Panc1 (cell line): ENCODE measurements around the gene AARS2. TPM values are rescaled to one million over a fixed set of nuclear protein-coding genes. Genes with fewer than 3 reads are reported as not detected.

Experiments used
- ATAC-seq: fragments of 200-7000 bp; cut with Tn5 transposase; 2 replicates; pipeline ENCODE4 v1.9.1; 2020; ENCODE audit warnings: mild to moderate bottlenecking, moderate library complexity
- BruUV-seq: library from RNA; stranded (reverse); fragments of 400-500 nt; replicated peaks from 2 replicates; lab custom pipeline; 2021; lab: Mats Ljungman, UMichigan
- CTCF ChIA-PET: fragments of 300-600 bp; sonication (Branson Sonifier 250); formaldehyde crosslinking; loops from one replicate; lab custom pipeline; 2022; ENCODE audit warnings: antibody characterized with exemption; lab: Charles Lee
- POLR2A ChIA-PET: fragments of 300-600 bp; sonication (Branson Sonifier 250); formaldehyde crosslinking; loops from one replicate; lab custom pipeline; 2022; ENCODE audit warnings: antibody characterized with exemption; lab: Charles Lee
- DNase-seq: peaks from one replicate; pipeline ENCODE4 v3.0.0-alpha.2; 2010; ENCODE audit warnings: low read depth, low spot score
- H3K27ac ChIP-seq: 2 replicates; pipeline ENCODE4 v1.5.1; 2011; ENCODE audit warnings: mild to moderate bottlenecking, low read length, inconsistent platforms
- H3K27me3 ChIP-seq: fragments of 200-500 bp; sonication (Bioruptor generic); 2 replicates; pipeline ENCODE4 v1.6.0; 2014; ENCODE audit warnings: low read length, inconsistent platforms; ENCODE audit not compliant: control insufficient read depth, insufficient read depth
- H3K36me3 ChIP-seq: fragments of 200-500 bp; sonication (Bioruptor generic); 2 replicates; pipeline ENCODE4 v1.5.1; 2014; ENCODE audit warnings: inconsistent platforms, mild to moderate bottlenecking, low read length, moderate library complexity; ENCODE audit not compliant: control insufficient read depth, insufficient read depth
- H3K4me1 ChIP-seq: 2 replicates; pipeline ENCODE4 v1.5.1; 2011; ENCODE audit warnings: inconsistent platforms, mild to moderate bottlenecking, low read length, moderate library complexity; ENCODE audit not compliant: control insufficient read depth, insufficient read depth
- H3K4me3 ChIP-seq, 2 experiments: 2 replicates each; pipeline ENCODE4 v1.5.1; 2011 to 2012; ENCODE audit warnings: low read depth in 2 of 2, low read length in 2 of 2, mild to moderate bottlenecking in 2 of 2, inconsistent platforms in 1 of 2, moderate library complexity in 1 of 2
- H3K9me3 ChIP-seq: fragments of 200-500 bp; sonication (Bioruptor generic); 2 replicates; pipeline ENCODE4 v1.5.1; 2014; ENCODE audit warnings: low read depth, mild to moderate bottlenecking, inconsistent platforms, low read length, moderate library complexity; ENCODE audit not compliant: control insufficient read depth, insufficient read depth
- POLR2AphosphoS5 ChIP-seq: IDR thresholded peaks from 2 replicates; pipeline ENCODE4 v1.6.1; 2012; ENCODE audit warnings: mild to moderate bottlenecking, low read depth, low read length, moderate library complexity
- SIN3A ChIP-seq: IDR thresholded peaks from 2 replicates; pipeline ENCODE4 v1.6.1; 2012; ENCODE audit warnings: low read depth, mild to moderate bottlenecking, low read length, moderate library complexity, borderline replicate concordance; ENCODE audit not compliant: insufficient read depth
- TCF7L2 ChIP-seq: IDR thresholded peaks from 2 replicates; pipeline ENCODE4 v1.6.1; 2011; ENCODE audit warnings: mild to moderate bottlenecking, low read depth, low read length, inconsistent platforms
- in situ Hi-C: cut with HindIII; loops from 2 replicates; pipeline ENCODE4 v1.10.0; 2016; ENCODE audit warnings: low sequenced_read_pairs, low pct_unique_long_range_greater_than_20kb
- intact Hi-C: fragments of 100-400 bp; cut with micrococcal nuclease; formaldehyde crosslinking; loops from one replicate; pipeline ENCODE4 v1.10.0; 2022; ENCODE audit not compliant: unreplicated experiment
- total RNA-seq: library from RNA; stranded (reverse); gene quantifications from one replicate; pipeline ENCODE4 v1.2.1, GENCODE V29; 2021; ENCODE audit not compliant: unreplicated experiment
- TF ChIP-seq, protein P1 (sequence below): fragments of 450-650 bp; IDR thresholded peaks from 2 replicates; pipeline ENCODE4 v1.5.1; 2017; ENCODE audit warnings: mild to moderate bottlenecking
- TF ChIP-seq, protein P2 (sequence below), 2 experiments: IDR thresholded peaks; 2 replicates each; pipeline ENCODE4 v1.6.1; 2011 to 2012; ENCODE audit warnings: low read depth in 2 of 2, control low read depth in 1 of 2, low read length in 1 of 2, mild to moderate bottlenecking in 1 of 2, moderate library complexity in 1 of 2; ENCODE audit not compliant: insufficient read depth in 1 of 2

The AARS2 gene
- total RNA-seq, 1 experiment from 2014 or later, result 13.1 TPM

DNA sequence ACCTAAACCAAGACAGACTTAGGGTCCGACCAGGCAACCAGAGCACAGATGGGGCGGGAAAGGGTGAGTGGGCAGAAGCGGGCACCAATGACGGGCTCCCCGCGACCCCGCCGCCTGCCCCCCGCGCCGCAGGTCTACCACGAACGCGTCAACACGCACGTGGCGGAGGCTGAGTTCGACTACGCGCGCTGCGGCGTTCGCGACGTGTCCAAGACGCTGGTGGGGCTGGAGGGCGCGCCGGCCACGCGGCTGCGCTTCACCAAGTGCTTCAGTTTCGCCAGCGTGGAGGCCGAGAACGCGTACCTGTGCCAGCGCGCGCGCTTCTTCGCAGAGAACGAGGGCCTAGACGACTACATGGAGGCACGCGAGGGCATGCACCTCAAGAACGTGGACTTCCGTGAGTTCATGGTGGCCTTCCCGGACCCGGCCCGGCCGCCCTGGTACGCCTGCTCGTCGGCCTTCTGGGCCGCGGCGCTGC lies 37.8 kb downstream of the AARS2 start:
- Histone ChIP-seq H3K27ac (no peak overlapping the region), H3K4me3 (no peak overlapping the region), H3K36me3 (no peaks in the 10 kb centered on the region), H3K4me1 (no peaks in the 10 kb centered on the region), H3K9me3 (no peaks in the 10 kb centered on the region), H3K27me3 (peaks cover 6% of the 10 kb centered on the region; the same call in 1 of the 2 replicates)
- ChIA-PET POLR2A (interaction anchor here (0.6 kb wide), 1 partner anchor 47 kb away, joined by 4 read pairs; no protein-coding TSS in a partner anchor), CTCF (no interaction called here)
- in situ Hi-C loops (no loop called here), intact Hi-C loops (no loop called here)
- no peak for ATAC-seq
- BruUV-seq, result no TSS peak
- no peak for TF ChIP-seq TCF7L2
- TF ChIP-seq, protein P1, sequence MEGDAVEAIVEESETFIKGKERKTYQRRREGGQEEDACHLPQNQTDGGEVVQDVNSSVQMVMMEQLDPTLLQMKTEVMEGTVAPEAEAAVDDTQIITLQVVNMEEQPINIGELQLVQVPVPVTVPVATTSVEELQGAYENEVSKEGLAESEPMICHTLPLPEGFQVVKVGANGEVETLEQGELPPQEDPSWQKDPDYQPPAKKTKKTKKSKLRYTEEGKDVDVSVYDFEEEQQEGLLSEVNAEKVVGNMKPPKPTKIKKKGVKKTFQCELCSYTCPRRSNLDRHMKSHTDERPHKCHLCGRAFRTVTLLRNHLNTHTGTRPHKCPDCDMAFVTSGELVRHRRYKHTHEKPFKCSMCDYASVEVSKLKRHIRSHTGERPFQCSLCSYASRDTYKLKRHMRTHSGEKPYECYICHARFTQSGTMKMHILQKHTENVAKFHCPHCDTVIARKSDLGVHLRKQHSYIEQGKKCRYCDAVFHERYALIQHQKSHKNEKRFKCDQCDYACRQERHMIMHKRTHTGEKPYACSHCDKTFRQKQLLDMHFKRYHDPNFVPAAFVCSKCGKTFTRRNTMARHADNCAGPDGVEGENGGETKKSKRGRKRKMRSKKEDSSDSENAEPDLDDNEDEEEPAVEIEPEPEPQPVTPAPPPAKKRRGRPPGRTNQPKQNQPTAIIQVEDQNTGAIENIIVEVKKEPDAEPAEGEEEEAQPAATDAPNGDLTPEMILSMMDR, result no peak
- TF ChIP-seq, protein P2, sequence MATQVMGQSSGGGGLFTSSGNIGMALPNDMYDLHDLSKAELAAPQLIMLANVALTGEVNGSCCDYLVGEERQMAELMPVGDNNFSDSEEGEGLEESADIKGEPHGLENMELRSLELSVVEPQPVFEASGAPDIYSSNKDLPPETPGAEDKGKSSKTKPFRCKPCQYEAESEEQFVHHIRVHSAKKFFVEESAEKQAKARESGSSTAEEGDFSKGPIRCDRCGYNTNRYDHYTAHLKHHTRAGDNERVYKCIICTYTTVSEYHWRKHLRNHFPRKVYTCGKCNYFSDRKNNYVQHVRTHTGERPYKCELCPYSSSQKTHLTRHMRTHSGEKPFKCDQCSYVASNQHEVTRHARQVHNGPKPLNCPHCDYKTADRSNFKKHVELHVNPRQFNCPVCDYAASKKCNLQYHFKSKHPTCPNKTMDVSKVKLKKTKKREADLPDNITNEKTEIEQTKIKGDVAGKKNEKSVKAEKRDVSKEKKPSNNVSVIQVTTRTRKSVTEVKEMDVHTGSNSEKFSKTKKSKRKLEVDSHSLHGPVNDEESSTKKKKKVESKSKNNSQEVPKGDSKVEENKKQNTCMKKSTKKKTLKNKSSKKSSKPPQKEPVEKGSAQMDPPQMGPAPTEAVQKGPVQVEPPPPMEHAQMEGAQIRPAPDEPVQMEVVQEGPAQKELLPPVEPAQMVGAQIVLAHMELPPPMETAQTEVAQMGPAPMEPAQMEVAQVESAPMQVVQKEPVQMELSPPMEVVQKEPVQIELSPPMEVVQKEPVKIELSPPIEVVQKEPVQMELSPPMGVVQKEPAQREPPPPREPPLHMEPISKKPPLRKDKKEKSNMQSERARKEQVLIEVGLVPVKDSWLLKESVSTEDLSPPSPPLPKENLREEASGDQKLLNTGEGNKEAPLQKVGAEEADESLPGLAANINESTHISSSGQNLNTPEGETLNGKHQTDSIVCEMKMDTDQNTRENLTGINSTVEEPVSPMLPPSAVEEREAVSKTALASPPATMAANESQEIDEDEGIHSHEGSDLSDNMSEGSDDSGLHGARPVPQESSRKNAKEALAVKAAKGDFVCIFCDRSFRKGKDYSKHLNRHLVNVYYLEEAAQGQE (IDR thresholded peaks at IDR 0.05; ENCODE audit: insufficient read depth in 1 of 2, low read depth in 2 of 2, low read length in 1 of 2), result no peak
- TF ChIP-seq POLR2AphosphoS5, result no peak
- TF ChIP-seq SIN3A, result no peak
- no peak for DNase-seq

DNA sequence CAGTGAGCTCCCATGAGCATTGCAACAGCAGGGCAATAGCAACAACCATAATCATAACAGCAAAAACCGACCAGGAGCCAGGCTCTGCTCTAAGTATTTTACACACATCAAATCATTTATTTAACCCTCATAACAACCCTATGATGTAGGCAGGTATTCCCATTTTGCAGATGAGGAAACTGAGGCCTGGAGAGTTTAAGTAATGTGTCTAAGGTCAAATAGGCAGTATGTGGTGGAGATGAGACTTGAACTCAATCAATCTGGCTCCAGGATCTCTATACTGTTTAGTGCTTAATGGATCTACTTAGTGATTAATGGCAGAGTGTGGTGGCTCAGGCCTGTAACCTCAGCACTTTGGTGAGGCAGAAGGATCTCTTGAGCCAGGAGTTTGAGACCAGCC lies 39.5 kb downstream of the AARS2 start:
- TF ChIP-seq SIN3A, result no peak
- TF ChIP-seq, protein P1, result no peak
- TF ChIP-seq, protein P2 (IDR thresholded peaks at IDR 0.05; ENCODE audit: insufficient read depth in 1 of 2, low read depth in 2 of 2, low read length in 1 of 2), result no peak
- in situ Hi-C loops (no loop called here), intact Hi-C loops (no loop called here)
- H3K4me1 ChIP-seq, result no peaks in the 10 kb centered on the region
- H3K36me3 ChIP-seq, result no peaks in the 10 kb centered on the region
- POLR2A ChIA-PET, result no interaction called here
- BruUV-seq, result no TSS peak
- peaks cover 16% of the 10 kb centered on the region for H3K27me3 ChIP-seq
- ATAC-seq (no peak), DNase-seq (no peak)
- H3K9me3 ChIP-seq, result no peaks in the 10 kb centered on the region
- H3K27ac ChIP-seq, result no peak overlapping the region
- H3K4me3 ChIP-seq, result no peak overlapping the region
- CTCF ChIA-PET, result interaction anchor here (0.6 kb wide), 1 partner anchor 66 kb away, joined by 3 read pairs; no protein-coding TSS in a partner anchor
